Stimulated activated CD4-positive, alpha-beta T cell treated with anti-CD3 and anti-CD28 coated beads, Interleukin-4, amount 100 ng/mL, for 1 hour (primary cell): ENCODE measurements around the gene HOXA9.

Source experiments
- DNase-seq: peaks from one replicate; pipeline ENCODE4 v3.0.0-alpha.2; 2020

Gene HOXA9

DNA sequence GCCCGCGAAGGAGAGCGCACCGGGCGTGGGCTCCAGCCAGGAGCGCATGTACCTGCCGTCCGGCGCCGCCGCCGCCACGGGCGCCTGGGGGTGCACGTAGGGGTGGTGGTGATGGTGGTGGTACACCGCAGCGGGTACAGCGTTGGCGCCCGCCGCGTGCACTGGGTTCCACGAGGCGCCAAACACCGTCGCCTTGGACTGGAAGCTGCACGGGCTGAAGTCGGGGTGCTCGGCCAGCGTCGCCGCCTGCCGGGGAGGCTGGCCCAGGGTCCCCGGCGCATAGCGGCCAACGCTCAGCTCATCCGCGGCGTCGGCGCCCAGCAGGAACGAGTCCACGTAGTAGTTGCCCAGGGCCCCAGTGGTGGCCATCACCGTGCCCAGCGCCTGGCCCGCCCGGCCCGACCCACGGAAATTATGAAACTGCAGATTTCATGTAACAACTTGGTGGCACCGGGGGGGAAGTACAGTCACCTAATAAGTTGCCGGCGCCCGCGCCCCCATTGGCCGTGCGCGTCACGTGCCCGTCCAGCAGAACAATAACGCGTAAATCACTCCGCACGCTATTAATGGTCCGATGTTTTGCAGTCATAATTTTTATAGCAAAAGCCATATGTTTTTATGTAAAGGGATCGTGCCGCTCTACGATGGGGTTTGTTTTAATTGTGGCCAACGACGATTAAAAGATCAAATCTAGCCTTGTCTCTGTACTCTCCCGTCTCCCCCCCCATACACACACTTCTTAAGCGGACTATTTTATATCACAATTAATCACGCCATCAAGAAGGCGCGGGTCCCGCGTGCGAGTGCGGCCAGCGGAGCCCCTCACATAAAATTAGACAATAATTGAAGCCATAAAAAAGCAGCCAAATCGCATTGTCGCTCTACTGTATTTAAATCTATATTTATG is at the start of gene HOXA9:
Gene HOXA9, minus strand, starts transcription at position 449 of the 907 bp plus-strand sequence. Its CDS starts 80 bp downstream, at position 369.
- DNase-seq, result no peak

DNA sequence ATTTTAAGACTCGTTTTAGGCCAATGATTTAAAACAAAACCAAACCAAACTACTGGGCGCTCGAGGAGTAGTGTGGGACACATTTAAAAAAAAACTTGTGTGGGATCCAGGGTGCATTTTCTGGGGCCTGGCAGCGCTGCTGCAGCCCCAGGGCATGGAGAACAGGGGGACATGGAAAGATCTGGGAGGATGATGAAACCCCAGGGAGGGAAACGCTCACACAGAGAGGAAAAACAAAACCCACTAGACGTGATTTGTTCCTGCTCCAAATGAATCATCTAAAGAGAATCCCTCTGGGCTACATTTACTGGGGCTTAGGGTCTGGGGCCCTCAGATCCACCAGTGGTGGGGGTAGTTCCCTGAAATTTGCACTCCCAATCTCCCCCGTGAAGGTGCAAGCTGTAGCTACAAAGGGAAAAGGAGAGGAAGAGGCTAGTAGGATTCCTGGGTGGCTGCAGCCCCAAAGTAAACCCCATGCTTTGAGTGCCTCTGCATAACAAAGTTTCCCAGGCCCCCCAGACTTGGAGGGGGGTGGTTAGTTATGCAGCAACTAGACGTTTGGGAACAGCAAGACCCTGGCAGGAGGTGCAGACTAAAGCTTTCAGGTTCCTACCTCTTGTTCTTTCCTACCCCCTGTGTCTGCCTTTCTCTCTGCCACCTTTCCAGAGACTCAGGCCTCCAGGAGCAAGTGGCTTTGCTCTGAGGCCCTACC is 49.1 kb upstream of the HOXA9 start:
- no peak for DNase-seq

DNA sequence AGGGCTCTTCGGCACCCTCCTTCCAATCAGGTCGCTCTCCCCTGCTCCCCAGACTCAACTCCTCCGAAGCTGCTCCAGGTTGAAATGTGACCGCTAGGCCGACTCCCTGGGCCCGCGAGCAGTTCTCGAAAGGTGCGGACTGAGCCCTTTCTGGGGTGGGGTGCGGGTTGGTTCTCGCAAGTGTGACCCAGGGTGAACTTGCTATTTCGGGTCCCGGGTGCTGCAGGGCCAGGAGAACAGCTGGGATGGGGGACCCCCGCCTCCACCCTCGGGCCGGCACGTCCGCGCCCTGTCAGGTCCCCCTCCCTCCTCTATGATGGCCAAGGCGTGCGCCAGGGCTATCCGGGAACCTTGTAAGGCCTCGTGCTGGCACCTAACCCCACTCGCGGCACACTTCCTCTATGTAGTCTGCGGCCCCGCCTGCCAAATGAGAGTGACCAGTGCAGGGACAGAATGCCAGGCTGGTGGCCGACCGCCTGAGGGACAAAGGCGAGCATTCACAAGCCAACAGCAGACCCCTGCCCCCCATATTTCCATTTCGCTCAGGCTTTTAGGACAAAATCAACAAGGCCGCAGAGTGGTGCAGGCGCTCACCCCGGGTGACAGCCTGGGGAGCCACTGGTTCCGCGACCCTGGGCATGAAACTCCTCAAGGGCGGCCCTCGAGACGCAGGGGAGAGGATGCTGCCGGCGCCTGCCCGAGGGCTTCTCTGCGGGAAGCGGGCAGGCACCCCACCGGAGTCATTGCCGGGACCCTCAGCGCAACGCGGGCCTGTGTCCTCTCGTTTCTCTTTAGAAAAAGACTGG is 48.3 kb upstream of the HOXA9 start:
- DNase-seq, result no peak

DNA sequence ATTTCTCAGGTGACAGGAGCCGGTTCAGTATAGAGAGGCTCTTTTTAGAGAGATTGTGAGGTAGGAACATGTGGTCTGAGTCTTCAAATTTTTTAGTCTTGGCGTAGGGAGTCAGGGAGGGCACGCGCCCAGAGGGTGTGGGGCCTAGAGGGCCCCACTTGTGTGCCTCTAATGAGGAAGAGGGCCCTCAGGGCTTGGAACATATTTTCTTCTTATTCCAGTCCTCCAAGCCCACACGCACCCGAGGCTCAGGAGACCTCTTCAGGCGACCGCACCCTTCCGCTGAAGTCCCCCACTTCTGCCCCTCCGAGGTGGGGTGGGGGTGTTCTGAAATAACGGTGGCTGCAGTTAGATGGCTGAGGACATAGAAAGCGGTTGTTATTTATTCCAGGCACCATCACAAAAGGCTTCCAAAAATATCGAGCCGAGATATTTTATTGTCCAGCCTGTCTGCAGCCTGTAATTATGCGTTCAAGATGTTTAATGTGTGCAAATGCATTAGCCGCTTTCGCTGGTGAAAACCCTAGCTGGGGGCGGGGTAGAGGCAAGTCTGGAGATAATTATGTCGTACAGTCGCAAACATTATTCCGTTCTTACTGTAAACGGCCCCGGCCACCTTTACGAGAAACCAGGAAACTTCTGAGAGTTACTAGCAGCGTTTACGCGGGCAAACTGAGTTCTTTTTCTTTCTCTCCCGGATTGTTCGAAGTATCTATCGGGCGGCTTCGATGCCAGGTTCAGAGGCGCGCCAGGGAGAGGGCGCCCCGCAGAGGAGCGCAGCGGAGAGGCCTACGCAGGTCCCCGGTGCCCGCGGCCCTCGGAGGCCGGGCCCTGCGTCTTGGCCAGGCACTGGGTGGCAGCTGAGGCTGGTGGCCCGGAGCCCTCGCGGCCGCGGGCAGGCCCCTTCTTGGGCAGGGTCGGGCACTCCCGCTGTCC is 47.4 kb upstream of the HOXA9 start:
- DNase-seq, result no peak

DNA sequence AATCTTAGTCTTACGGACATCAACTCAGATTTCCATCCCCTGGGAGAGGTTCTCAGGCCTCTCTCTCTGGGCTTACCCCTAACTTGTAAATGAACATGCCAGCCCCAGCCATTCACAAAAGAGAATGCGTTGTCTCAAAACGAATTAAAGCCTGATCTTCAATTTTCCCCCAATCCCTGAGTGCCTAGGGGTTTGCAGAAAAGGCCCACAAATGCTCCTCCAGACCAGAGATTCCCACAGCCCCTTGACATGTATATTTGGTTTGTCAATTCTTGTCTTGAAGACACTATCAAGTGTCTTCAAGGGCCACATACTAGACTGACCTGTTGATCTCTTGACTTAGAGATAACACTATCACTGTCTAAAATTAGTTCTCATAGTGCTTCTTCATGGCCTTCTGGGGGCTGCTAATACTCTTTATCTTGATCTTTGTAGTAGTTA is 46.4 kb upstream of the HOXA9 start:
- no peak for DNase-seq

DNA sequence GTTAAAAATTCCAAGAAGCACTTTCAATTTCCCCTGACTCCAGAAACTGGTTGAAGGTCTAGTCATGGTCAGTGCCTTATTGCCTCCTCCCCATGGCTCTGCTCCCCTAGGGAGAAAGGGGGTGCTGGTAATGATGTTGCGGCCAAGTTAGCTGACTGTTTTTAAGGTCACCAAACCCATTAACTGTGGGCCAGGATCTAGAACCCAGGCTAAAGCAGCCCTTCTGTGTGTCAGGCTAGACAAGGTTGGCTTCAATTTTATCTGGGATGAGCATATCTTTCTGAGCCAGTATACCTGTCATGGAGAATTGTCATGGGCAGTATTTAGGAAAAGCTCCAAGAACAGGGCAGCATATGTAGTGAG is 45.7 kb upstream of the HOXA9 start:
- DNase-seq, result no peak

DNA sequence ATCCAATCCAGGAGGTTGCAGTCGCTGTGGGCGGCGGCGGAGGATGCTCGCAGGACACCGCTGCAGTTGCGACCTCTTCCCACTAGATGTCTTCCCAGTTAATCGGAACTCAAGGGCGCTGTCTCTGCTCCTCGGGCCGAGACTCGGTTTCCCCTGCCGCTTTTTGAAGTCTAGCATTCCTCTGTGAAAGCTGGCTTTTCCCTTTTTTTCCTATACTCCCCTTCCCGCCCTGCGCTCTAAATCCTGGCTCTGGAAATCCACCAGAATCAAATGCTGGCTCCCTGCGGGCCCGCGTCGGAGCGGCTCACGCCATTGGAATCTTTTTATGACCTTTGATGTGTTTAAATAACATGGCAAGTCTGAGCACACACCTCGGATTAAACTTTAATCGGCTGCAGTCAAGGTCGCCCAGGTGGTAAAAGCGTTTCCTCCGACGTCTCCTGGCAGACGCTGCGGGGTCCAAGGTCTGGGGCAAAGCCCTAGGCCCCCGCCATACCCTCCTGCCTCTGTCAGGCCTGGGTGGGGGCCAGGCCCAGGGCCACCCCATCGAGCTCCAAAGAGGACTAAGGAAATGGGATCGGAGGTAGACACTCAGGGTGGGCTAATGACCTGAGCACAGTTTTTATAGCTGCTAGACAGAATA is 45.2 kb upstream of the HOXA9 start:
- DNase-seq, result peak; percentile 59

DNA sequence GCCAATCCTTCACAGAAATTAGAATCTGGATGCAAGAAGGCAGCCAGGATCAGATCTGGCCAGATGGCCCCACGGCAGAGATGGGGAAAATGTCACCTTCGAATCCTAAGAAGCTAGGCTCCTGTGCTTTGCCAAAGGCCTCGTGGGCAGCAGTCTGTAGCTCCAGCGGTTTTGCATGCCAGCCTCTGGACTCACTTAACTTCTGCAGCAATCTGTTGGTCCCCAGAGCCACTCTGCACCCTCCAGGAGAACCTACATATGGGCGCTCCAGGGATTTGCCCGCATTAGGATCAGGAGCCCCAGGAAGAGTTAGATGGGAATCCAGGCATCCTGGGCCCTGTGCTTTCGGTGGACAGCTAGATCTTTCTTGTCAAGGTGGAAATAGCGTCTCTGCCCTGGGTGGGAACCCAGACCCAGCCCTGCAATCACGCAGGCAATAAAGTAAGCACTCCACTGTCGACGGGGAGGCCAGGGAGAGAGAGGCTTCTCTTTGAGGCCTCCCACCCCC is 44.6 kb upstream of the HOXA9 start:
- no peak for DNase-seq

DNA sequence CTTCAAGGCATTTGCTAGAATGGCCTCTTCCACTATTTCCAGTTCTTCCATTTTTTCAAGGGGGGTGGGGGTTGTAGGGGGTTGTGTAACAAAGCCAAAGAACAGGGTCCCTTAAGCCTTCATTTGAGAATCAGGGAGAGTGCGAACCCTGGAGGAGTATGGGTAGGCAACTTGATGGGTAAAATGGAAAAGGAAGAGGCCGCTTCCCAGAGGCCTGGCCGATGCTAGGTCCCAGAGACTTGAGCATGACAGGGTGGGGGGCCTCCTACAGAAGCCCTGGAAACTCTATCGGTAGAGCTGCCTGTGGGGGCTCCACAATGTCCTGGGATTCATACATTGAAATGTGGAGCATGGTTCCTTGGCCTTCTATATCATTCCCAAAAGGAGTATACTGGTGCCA is 43.7 kb upstream of the HOXA9 start:
- DNase-seq, result no peak

DNA sequence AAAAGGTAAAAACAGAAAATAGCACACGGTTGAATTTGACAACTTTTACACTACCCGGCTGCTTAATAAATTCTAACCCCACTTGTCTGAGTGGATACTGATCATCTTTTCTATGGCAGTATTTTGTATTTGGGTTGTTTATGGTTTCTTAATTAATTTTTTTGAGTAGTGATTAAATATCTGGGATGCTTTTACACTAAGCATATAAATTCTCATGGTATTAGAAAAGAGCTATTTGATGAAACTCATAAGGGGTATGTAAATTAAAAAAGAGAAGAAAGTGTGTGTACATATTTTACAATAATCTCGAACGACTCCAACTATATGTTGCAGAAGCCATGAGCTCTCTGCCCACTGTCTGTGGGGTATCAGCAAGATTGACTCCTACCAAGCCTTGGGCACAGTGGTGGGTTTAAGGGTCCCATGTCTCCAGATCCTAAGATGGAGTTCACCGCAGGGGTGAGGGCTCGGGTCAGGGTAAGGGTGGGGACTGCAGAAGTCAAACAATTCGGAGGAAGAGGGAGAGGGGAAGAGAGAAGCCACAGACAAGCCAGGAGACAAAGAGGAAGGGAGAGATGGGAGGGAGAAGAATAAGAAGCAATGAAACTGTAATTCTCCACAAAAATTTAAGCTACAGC is 42.1 kb upstream of the HOXA9 start:
- no peak for DNase-seq

DNA sequence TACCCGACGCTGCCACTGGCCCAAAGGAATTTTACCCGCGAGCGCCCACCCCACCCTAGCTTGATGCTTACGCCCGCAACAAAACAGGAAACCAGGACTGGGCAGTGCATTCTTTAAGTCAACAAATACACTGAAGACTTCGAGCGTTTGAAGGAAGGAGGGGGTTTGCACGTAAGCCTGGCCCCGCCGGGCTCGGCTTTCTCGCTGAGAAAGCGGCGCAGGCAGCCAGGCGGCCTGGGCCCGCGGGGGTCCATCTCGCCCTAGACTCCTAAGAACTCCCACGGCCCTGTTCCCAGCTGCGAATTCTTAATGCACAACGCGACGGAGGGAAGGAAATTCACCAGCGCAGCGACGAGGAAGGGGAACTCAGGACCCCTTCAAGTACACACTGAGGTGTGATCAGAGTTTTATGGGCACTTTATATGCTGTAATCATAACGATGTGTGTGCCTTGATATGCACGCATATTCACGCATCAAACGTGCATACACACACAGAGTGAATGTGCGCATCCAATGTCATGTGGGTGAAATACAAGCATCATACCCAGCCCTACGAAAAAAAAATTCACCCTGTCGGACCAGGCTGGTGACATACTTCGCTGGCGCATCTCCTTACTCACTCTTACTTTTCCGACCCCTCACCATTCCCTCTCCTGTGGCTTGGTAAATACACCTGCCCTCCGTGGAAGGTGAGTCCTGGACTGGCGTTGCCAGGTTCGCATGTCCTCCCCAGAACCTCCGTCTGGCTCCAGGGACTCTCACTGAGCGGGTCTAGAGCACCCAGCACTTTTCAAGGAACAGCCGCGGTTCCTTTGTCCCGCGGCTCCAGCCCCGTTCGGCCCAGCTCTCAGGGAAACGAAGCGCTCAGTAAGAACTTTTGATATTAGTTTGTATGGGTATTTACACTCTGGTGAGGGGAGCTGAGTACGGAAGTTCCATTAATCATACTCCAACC is 40.3 kb upstream of the HOXA9 start:
- DNase-seq, result no peak

DNA sequence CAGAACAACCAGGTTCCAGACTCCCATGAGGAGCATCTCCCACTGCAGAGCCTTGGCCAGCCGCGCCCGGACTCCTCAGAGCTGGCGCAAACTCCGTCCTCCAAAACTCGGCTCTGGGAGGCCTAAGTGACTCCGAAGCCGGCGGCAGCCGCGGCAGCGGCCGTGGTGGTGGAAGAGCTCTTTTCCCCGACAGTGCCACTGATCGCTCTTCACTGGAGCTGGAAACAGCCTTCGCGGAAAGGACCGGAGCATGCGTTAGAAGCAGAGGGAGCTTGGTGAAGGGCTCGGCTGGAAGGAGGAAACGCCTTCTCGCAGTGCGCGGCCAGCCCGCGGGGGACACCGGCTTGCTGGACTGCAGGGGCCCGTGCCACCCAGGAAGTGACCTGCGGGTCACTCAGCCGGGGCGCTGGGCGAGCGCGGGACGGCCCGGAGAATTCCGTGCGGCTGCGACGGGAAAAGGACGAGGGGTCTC is 39.5 kb upstream of the HOXA9 start:
- no peak for DNase-seq

DNA sequence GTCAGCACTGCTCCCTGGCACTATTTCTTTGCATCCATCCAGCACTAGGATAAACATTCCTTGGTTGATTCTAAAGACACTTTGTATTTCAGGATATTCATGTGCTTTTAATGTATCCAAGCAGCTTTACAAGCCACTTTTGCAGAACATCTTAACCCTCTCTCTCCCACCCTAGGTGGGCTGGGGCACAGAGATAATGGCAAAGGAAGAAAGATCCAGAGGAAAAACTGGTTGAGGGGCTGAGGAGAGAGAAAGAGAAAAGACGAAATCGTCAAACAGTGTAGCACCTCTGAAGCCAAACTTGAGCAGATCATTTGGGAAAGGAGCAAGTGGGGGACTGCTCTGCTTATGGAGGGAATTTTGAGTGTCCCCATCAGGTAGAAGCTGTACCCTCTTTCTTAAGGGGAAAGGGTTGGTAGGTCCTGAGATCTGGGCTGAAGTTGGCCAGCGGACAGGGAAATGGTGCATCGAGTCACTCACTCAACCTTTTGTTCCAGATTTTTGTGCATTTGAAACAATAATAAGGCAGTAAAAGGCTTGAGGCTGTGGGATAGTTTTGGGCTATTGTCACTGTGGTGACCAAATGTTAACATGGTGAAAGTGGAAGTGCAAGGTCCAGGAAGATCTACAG is 38.7 kb upstream of the HOXA9 start:
- no peak for DNase-seq

DNA sequence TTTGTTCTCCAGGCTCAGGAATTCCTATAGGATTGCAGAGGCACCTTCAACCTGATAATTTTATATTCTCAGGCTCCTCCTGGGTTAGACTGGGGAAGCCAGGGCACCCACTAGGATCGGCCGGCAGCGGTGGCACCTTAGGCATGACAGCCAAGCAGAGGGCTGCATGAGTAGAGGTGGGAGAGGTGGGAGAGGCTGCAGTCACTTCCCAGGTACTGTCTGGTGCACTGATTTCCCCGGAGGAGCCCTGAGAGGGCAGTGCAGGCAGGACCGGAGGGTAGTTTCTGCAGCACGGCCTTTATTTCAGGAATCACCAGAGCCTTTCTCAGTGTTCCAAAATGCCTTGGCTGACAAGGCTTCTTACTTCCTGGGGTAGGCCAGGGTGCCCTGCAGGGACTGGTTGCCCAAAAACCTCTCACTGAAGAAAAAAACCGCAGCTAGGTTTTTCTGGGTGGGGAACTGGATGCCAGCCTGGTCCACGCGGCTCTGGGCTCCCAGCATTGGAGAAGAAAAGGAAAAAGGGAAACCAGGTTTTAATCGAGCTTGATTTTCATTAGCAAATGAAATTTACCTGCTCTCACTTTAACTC is 38.1 kb upstream of the HOXA9 start:
- no peak for DNase-seq

DNA sequence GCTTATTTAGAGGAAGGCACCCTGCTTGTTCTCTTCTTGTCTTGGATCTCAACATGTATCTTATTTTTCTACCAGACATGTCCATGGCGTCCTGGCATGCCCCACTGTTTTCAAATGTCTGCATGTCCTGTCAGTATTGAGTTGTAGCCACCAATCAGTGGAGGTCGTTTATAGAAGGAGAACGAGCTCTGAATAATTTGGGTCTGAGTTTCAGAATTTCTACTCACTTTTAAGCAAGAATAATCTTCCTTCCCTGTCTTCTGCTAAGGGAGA is 37.5 kb upstream of the HOXA9 start:
- DNase-seq, result no peak

DNA sequence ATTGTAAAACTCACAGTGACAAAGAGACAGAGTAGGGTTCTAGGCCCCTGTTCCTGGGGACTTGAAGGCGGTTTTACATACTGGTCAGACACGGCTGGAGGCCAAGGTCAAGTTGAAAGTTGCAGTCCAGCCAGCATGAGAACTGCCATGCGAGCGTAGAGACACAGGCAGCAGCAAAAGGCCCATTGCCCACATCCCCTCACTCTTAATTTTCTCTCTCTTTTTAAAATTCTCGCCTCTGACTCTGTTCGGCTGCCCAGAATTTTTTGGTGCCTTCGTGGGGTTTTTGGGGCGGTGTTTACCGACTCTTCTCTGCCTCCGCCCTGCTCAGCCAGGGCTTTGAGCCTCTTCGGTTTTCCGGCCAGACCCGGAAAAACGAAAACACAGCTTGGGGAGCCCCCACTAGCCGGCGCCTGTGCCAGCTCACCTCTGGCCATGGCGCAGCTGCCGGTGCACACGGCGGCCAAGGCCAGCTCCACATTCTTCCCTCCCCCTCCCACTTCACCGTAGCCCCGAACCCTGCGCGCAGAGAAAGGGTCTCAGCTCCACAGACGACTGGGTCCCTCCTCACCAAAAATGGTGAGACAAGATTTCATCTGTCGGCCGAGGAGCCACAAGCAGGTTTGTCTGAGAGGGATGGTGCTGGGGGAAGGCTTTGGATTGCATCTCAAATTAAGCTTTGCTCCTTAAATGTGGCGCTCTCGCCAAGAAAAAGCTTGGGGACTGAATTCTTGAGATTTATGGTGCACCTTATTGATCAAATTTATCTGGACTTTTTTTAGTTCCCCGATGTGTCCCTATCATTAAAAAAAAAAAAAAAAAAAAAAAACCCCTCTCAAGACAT is 36.9 kb upstream of the HOXA9 start:
- no peak for DNase-seq

DNA sequence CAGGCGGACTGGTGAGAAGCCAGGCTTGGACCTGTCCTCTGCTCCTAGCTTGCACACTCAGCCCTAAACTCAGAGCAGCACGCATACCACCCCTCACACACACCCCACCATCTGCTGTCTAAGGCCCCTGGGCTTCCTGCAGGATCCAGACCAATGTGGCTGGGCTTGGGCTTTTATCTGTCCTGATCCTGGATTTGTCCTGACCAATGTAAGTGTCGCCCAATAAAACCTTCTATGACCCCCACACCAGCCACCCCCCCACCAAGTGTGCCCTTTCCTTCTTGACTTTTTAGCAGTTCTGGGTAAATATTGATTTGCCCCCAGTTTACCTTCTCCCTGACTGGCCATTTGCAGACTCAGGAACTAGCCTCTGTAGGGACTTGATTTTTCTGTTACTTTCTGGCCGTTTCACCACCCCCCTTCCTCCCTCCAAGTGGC is 36.3 kb upstream of the HOXA9 start:
- DNase-seq, result no peak
